Measurements from ENCODE around the gene ARMCX5.

Gene ARMCX5

GRCh38 chrX:102651242-102652011, 52.1 kb downstream of the ARMCX5 start, which contains the start of gene GPRASP1:
Gene GPRASP1, plus strand, starts transcription at chrX:102651483. Its CDS starts 2,431 bp downstream, at chrX:102653914.
- no peak for TF ChIP-seq REST (IDR thresholded peaks at IDR 0.05; ENCODE audit: low read depth)
- no peak for TF ChIP-seq ZBTB7A (IDR thresholded peaks at IDR 0.05; ENCODE audit: low read depth)
- no peak for TF ChIP-seq TAF1 (IDR thresholded peaks at IDR 0.05; ENCODE audit: low read depth)
- TF ChIP-seq TCF12 (IDR thresholded peaks at IDR 0.05; ENCODE audit: low read depth), result no peak
- no peak for TF ChIP-seq YY1 (IDR thresholded peaks at IDR 0.05; ENCODE audit: low read depth)
- TF ChIP-seq EP300 (IDR thresholded peaks at IDR 0.05; ENCODE audit: borderline replicate concordance), result no peak

- TF ChIP-seq MAX (IDR thresholded peaks at IDR 0.05), result no peak
- TF ChIP-seq CEBPB (IDR thresholded peaks at IDR 0.05), result no peak
- TF ChIP-seq USF1 (IDR thresholded peaks at IDR 0.05), result no peak
Observed at GRCh38 chrX:102652031-102652688, 52.8 kb downstream of the ARMCX5 start.

Data from Ishikawa (cell line).